HuH-7 (cell line): ENCODE measurements around the gene HIC2.
"Not testable (repeated sequence)": the region's sequence is repeated elsewhere in the genome, so short reads cannot be mapped to it uniquely, and the experiment has no call there.

Source experiments
- DNase-seq: peaks from one replicate; pipeline ENCODE4 v3.0.0; 2011; ENCODE audit warnings: low spot score

Gene HIC2

DNA sequence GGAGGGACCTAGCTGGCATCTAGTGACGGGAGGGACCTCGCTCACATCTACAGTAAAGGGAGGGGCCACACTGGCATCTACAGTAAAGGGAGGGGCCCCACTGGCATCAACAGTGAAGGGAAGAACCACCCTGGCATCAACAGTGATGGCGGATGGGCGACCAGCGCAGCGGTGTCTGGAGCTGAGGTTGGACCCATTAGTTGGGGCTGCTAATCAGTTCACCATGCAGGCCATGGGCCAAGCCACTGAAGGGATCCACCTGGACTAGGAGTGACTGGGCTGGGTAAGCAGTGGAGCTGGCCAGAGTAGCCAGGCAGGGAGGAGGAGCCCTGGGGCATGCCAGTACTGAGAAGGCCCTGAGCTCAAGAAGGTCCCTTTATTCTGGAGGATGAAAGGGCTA lies 73.4 kb downstream of the HIC2 start:
- DNase-seq: not testable (repeated sequence)

DNA sequence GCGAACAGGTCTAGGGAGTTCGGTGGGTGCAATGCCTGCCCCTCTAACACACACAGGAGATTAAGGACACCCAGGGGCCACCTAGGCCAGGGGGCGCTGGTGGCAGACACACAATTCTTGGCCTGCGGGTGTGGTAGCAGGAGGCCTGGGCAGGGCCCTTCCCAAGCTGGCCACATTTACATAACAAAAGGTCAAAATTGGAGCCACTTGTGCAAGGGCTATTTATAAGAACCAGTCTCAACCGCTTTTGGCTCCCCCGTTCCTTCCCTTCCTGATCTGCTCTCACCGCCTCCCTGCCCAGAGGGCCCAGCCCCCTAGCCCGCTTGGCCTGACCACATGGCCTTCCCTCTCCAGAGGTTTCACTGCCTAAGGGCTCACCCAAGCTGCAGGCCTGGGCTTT lies 75.1 kb downstream of the HIC2 start:
- not testable (repeated sequence) for DNase-seq

DNA sequence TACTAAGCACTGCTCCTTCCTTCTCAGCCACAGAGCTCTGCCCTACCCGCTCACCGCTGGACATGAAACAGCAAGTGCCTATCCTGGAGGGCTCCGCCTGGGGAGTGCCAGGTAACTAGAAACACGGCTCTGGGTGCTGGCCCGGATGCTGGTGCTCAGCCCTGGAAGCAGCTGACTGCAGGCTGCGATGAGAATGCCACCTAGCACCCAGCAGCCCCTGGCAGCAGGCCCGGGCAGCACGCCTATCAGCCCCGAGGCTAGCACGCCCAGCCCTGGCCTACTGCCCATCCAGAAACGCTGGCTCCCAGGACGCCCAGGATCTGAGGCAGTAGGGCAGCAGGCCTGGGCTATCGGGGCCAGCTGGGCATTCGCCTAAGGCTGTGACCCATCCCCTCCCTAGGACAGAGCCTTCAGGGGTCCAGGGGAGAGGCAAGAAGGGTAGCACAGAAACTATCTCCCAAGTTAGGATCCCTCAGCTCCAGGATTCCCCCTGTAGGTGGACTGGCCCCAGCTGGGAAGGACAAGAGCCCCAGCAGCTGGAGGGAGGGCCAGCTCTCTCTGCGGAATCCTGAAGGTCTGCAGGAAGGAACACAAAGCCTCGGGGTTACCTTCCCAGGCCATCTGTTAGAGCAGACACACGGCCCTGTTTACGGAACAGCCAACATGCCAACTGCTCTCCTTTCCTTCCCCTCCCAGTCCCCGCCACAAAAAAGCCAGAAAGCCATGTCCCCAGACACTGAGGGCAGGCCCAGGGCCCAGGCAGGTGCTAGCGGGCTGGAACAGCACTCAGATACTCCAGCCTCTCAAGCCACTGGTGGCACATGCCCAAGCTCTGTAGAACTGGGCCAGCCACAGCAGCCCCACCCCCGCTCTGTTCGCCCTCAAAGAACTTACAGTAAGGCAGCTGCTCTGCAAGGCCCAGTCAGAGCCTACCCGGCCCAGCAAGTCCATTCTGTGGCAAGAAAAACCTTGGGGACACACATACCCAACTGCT lies 76.9 kb downstream of the HIC2 start:
- DNase-seq: not testable (repeated sequence)

DNA sequence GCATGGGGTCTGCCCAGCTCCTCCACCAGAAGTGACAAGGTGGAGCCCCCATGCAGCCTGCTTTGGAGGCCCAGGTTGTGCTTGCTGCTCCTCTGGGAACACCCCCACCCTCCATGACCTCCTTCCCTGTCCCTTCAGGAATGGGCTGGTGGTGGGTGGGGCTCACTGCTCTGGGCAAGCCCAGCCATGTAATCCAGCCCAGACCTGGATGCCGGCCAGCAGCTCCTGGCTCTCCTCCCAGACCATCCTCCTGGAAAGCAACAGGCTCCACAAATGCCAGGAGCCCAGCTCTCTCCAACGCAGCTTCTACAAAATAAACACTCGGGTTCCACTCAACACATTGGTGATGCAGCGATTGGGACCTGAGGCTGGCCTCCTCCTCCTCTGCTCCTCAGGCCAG lies 80.8 kb downstream of the HIC2 start:
- DNase-seq: not testable (repeated sequence)

DNA sequence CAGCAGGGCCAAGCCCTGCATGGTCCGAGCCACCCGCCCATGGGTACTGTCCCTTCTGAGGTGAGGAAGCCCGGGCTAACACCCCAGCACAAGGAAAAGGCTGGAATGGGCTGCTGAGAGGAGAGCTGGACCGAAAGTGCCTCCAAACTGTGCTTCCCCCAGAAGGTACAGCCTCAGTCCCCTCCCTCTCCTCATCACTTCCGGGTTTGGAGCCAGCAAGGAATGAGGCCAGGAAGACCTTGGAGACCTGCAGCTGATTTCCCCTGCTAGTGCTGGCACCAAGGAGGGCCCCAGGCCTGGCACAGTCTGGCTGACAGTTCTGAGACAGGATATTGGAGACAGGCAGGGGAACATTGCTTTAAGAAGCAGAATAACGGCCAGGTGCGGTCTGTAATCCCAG lies 81.3 kb downstream of the HIC2 start:
- not testable (repeated sequence) for DNase-seq

DNA sequence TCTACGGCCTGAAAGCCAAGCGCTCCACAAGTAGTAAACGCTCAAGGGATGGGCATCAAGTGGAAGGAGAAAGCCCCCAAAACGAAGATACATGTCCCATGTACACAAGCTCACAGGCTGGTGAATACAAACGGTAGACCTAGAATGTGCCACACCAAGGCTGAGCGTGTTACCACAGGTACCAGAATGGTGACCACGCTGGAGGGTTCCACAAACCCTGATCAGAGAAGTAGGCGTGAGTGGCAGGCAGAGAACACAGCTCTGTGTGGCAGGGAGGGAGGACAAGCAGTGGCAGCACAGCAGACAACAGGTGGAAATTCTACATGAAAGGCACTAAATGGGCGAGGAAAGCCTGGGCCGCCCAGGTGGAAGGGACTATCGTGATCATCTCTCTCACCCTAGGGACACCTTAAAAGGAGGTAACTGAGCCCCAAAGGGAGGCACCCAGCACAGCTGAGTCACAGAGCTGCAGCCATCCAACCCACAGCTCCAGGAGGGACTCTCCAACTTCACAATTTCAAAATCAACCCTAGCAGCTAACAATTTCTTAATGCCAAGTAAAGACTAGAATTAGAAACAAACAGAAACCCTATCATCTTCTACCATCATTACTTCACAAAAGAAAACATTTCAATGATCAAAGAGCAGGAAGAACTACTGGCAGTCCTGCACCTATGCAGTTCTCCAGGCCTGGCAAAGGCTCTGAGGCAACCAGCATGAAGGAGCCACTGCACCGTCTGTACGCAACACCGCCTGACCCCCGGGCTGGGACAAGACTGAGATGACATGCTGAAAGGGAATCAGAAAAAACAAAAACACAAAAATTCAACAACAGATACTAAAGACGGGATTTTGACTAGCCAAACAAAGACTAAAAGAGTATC lies 82.7 kb downstream of the HIC2 start:
- not testable (repeated sequence) for DNase-seq
